Measurements from ENCODE around the gene SWAP70. TPM values are rescaled to one million over a fixed set of nuclear protein-coding genes. Genes with fewer than 3 reads are reported as not detected.
"Not testable (repeated sequence)": the region's sequence is repeated elsewhere in the genome, so short reads cannot be mapped to it uniquely, and the experiment has no call there.

SWAP70 gene
- total RNA-seq, 1 donor from 2014 or later = 39.7 TPM

- no peaks in the 10 kb centered on the region for H3K9me3 Mint-ChIP-seq (ENCODE audit: unreplicated experiment)
- TF ChIP-seq CTCF (IDR thresholded peaks at IDR 0.05) = no peak
- peaks cover 3% of the 10 kb centered on the region for H3K36me3 Mint-ChIP-seq (ENCODE audit: unreplicated experiment)
- no peak overlapping the region for H3K27ac Mint-ChIP-seq (ENCODE audit: unreplicated experiment)
- H3K27me3 Mint-ChIP-seq (ENCODE audit: unreplicated experiment) = no peaks in the 10 kb centered on the region
- DNase-seq (ENCODE audit: extremely low spot score, unreplicated experiment) = no peak
- H3K4me1 Mint-ChIP-seq (ENCODE audit: unreplicated experiment) = peaks cover 33% of the 10 kb centered on the region
- no peak overlapping the region for H3K4me3 Mint-ChIP-seq (ENCODE audit: unreplicated experiment)
These were observed 39.4 kb downstream of the SWAP70 start for GRCh38 chr11:9703280-9703679.

GRCh38 chr11:9704037-9704436 lies 40.2 kb downstream of the SWAP70 start:
- H3K27ac Mint-ChIP-seq (ENCODE audit: unreplicated experiment) = no peak overlapping the region
- no peak for TF ChIP-seq CTCF (IDR thresholded peaks at IDR 0.05)
- H3K36me3 Mint-ChIP-seq (ENCODE audit: unreplicated experiment) = no peaks in the 10 kb centered on the region
- peaks cover 39% of the 10 kb centered on the region for H3K4me1 Mint-ChIP-seq (ENCODE audit: unreplicated experiment)
- DNase-seq (ENCODE audit: extremely low spot score, unreplicated experiment) = no peak
- no peak overlapping the region for H3K4me3 Mint-ChIP-seq (ENCODE audit: unreplicated experiment)
- no peaks in the 10 kb centered on the region for H3K27me3 Mint-ChIP-seq (ENCODE audit: unreplicated experiment)
- no peaks in the 10 kb centered on the region for H3K9me3 Mint-ChIP-seq (ENCODE audit: unreplicated experiment)

- no peak for DNase-seq (ENCODE audit: extremely low spot score, unreplicated experiment)
- TF ChIP-seq CTCF (IDR thresholded peaks at IDR 0.05) = no peak
- H3K9me3 Mint-ChIP-seq (ENCODE audit: unreplicated experiment) = no peaks in the 10 kb centered on the region
- H3K27ac Mint-ChIP-seq (ENCODE audit: unreplicated experiment) = no peak overlapping the region
- H3K4me3 Mint-ChIP-seq (ENCODE audit: unreplicated experiment) = no peak overlapping the region
- no peaks in the 10 kb centered on the region for H3K36me3 Mint-ChIP-seq (ENCODE audit: unreplicated experiment)
- H3K4me1 Mint-ChIP-seq (ENCODE audit: unreplicated experiment) = peaks cover 39% of the 10 kb centered on the region
- no peaks in the 10 kb centered on the region for H3K27me3 Mint-ChIP-seq (ENCODE audit: unreplicated experiment)
These were observed 40.7 kb downstream of the SWAP70 start for GRCh38 chr11:9704620-9705019.

- H3K4me1 Mint-ChIP-seq (ENCODE audit: unreplicated experiment) = peaks cover 41% of the 10 kb centered on the region
- H3K36me3 Mint-ChIP-seq (ENCODE audit: unreplicated experiment); H3K4me3 Mint-ChIP-seq (ENCODE audit: unreplicated experiment); H3K27ac Mint-ChIP-seq (ENCODE audit: unreplicated experiment); H3K27me3 Mint-ChIP-seq (ENCODE audit: unreplicated experiment); H3K9me3 Mint-ChIP-seq (ENCODE audit: unreplicated experiment); DNase-seq (ENCODE audit: extremely low spot score, unreplicated experiment): not testable (repeated sequence)
These were observed 41.5 kb downstream of the SWAP70 start for GRCh38 chr11:9705361-9705760.

- Mint-ChIP-seq H3K4me3 (ENCODE audit: unreplicated experiment) (no peak overlapping the region), H3K4me1 (ENCODE audit: unreplicated experiment) (peaks cover 28% of the 10 kb centered on the region), H3K9me3 (ENCODE audit: unreplicated experiment) (no peaks in the 10 kb centered on the region), H3K36me3 (ENCODE audit: unreplicated experiment) (no peaks in the 10 kb centered on the region), H3K27me3 (ENCODE audit: unreplicated experiment) (no peaks in the 10 kb centered on the region), H3K27ac (ENCODE audit: unreplicated experiment) (no peak overlapping the region)
- no peak for TF ChIP-seq CTCF (IDR thresholded peaks at IDR 0.05)
- DNase-seq (ENCODE audit: extremely low spot score, unreplicated experiment) = no peak
These were observed 44.7 kb downstream of the SWAP70 start for GRCh38 chr11:9708544-9708943.

GRCh38 chr11:9710223-9710622 lies 46.3 kb downstream of the SWAP70 start:
- no peak for DNase-seq (ENCODE audit: extremely low spot score, unreplicated experiment)
- H3K27me3 Mint-ChIP-seq (ENCODE audit: unreplicated experiment) = no peaks in the 10 kb centered on the region
- H3K4me1 Mint-ChIP-seq (ENCODE audit: unreplicated experiment) = peaks cover 30% of the 10 kb centered on the region
- no peak for TF ChIP-seq CTCF (IDR thresholded peaks at IDR 0.05)
- no peaks in the 10 kb centered on the region for H3K9me3 Mint-ChIP-seq (ENCODE audit: unreplicated experiment)
- no peak overlapping the region for H3K4me3 Mint-ChIP-seq (ENCODE audit: unreplicated experiment)
- no peak overlapping the region for H3K27ac Mint-ChIP-seq (ENCODE audit: unreplicated experiment)
- H3K36me3 Mint-ChIP-seq (ENCODE audit: unreplicated experiment) = peaks cover 5% of the 10 kb centered on the region
